Keratinocyte (primary cell): ENCODE results near the gene SLC27A5. TPM values are rescaled to one million over a fixed set of nuclear protein-coding genes. Genes with fewer than 3 reads are reported as not detected.

Experiments
- DNase-seq: peaks from one replicate; pipeline ENCODE4 v3.0.0-alpha.2; 2011; ENCODE audit warnings: low read depth, missing footprints, low spot score
- FAIRE-seq: peaks from 2 replicates; lab custom pipeline; 2011; peaks lifted over from hg19 to GRCh38; lab: Jason Lieb, UNC
- H2AFZ ChIP-seq: 2 replicates; pipeline ENCODE4 v1.6.0; 2012; ENCODE audit warnings: low read length, control low read depth, inconsistent platforms; ENCODE audit not compliant: control insufficient read depth
- H3K27ac ChIP-seq: 2 replicates; pipeline ENCODE4 v1.5.1; 2011; ENCODE audit warnings: low read length; ENCODE audit not compliant: control insufficient read depth, insufficient read depth
- H3K27me3 ChIP-seq: 3 replicates; pipeline ENCODE4 v1.6.0; 2011; ENCODE audit warnings: low read length; ENCODE audit not compliant: control insufficient read depth, insufficient read depth; ENCODE audit errors: extremely low read depth
- H3K36me3 ChIP-seq, 2 experiments: 2 replicates in 1 of 2; 3 replicates in 1 of 2; pipeline ENCODE4 v1.5.1; 2011; ENCODE audit warnings: low read length in 2 of 2, mild to moderate bottlenecking in 1 of 2; ENCODE audit not compliant: control insufficient read depth in 2 of 2, insufficient read depth in 2 of 2; ENCODE audit errors: extremely low read depth in 1 of 2
- H3K4me1 ChIP-seq: 3 replicates; pipeline ENCODE4 v1.5.1; 2011; ENCODE audit warnings: low read length; ENCODE audit not compliant: control insufficient read depth, insufficient read depth; ENCODE audit errors: extremely low read depth
- H3K4me2 ChIP-seq: 3 replicates; pipeline ENCODE4 v1.6.0; 2011; ENCODE audit warnings: low read depth, low read length; ENCODE audit not compliant: control insufficient read depth, insufficient read depth; ENCODE audit errors: extremely low read depth
- H3K4me3 ChIP-seq, 3 experiments: fragments of 200-600 bp in 1 of 3; sonication (generic) in 1 of 3; 2 replicates in 2 of 3; 3 replicates in 1 of 3; pipeline ENCODE4 v1.5.1; 2011 to 2016; ENCODE audit warnings: low read length in 3 of 3, mild to moderate bottlenecking in 3 of 3, control low read depth in 2 of 3, inconsistent platforms in 1 of 3, low read depth in 1 of 3, mixed read lengths in 1 of 3, mixed run types in 1 of 3, moderate library complexity in 1 of 3; ENCODE audit not compliant: control insufficient read depth in 2 of 3, insufficient read depth in 2 of 3; ENCODE audit errors: extremely low read depth in 1 of 3
- H3K79me2 ChIP-seq: 2 replicates; pipeline ENCODE4 v1.6.0; 2012; ENCODE audit warnings: low read length; ENCODE audit not compliant: control insufficient read depth, insufficient read depth
- H3K9ac ChIP-seq: 3 replicates; pipeline ENCODE4 v1.6.0; 2011; ENCODE audit warnings: low read length; ENCODE audit not compliant: control insufficient read depth, insufficient read depth; ENCODE audit errors: extremely low read depth
- H3K9me1 ChIP-seq: 3 replicates; pipeline ENCODE4 v1.6.0; 2011; ENCODE audit warnings: low read length; ENCODE audit not compliant: control insufficient read depth, insufficient read depth; ENCODE audit errors: extremely low read depth
- H3K9me3 ChIP-seq: 2 replicates; pipeline ENCODE4 v1.5.1; 2012; ENCODE audit warnings: low read depth, low read length; ENCODE audit not compliant: control insufficient read depth
- H4K20me1 ChIP-seq: 3 replicates; pipeline ENCODE4 v1.6.0; 2011; ENCODE audit warnings: low read length; ENCODE audit not compliant: control insufficient read depth, insufficient read depth; ENCODE audit errors: extremely low read depth
- CTCF ChIP-seq, 3 experiments: IDR thresholded peaks in 1 of 3; conservative IDR thresholded peaks in 1 of 3; optimal IDR thresholded peaks in 1 of 3; 2 replicates in 2 of 3; 3 replicates in 1 of 3; pipeline versions ENCODE3 to v1.5.1; 2011; ENCODE audit warnings: low read length in 3 of 3, mild to moderate bottlenecking in 3 of 3, moderate library complexity in 2 of 3, control low read depth in 1 of 3, inconsistent platforms in 1 of 3; ENCODE audit not compliant: insufficient read depth in 2 of 3; ENCODE audit errors: extremely low read depth in 1 of 3
- EZH2 ChIP-seq: IDR thresholded peaks from one replicate; pipeline ENCODE4 v1.6.1; 2012; ENCODE audit warnings: inconsistent platforms, mild to moderate bottlenecking, low read length, moderate library complexity
- dilution Hi-C: fragments of 300-500 bp; cut with MboI; formaldehyde crosslinking; loops from one replicate; pipeline ENCODE4 v1.7.0; 2020; ENCODE audit warnings: low sequenced_read_pairs; ENCODE audit not compliant: extremely low pct_ligation_motif_present
- polyA plus RNA-seq, 5 experiments: library from polyadenylated mRNA; depleted of rRNA in 3 of 5; stranded (reverse) in 3 of 5; stranded (forward) in 1 of 5; unstranded in 1 of 5; fragments of >200 nt; gene quantifications; 1 replicate in 1 of 5; 2 replicates in 3 of 5; 3 replicates in 1 of 5; pipeline versions ENCODE4 v1.2.1 to v1.2.3, GENCODE V29; 2011 to 2012; ENCODE audit warnings: missing spikeins in 2 of 5, low read depth in 1 of 5, low replicate concordance in 1 of 5

The SLC27A5 gene
- polyA plus RNA-seq, 1 donor (not counting 4 experiments of a cell fraction or from before 2014, with no cell fraction given) = 13.4 TPM

DNA sequence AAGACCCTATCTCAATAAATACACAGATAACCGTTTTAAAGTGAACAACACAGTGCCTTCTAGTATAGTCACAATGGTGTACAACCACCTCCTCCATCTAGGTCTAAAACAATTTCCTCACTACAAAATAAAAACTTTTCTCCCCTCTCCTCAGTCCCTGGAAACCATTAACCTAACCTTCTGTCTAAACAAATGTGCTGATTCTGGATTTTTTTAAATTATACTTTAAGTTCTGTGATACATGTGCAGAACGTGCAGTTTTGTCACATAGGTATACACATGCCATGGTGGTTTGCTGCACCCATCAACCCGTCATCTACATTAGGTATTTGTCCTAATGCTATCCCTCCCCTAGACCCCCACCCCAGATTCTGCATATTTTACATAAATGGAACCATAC, 17.6 kb upstream of the SLC27A5 start:
- no peaks in the 10 kb centered on the region for H3K79me2 ChIP-seq
- no peak for FAIRE-seq
- no peaks in the 10 kb centered on the region for H3K9me3 ChIP-seq
- no peak overlapping the region for H3K27ac ChIP-seq
- H3K27me3 ChIP-seq = peaks cover 7% of the 10 kb centered on the region
- no peak overlapping the region for H2AFZ ChIP-seq
- no peak for TF ChIP-seq EZH2
- no peak for TF ChIP-seq CTCF (optimal IDR thresholded peaks at IDR 0.05 in 1 of 3, IDR thresholded peaks at IDR 0.05 in 1 of 3, conservative IDR thresholded peaks at IDR 0.05 in 1 of 3; ENCODE audit: extremely low read depth in 1 of 3, insufficient read depth in 2 of 3, low read length in 3 of 3)
- H3K9ac ChIP-seq = no peak overlapping the region
- no peaks in the 10 kb centered on the region for H3K9me1 ChIP-seq
- no peaks in the 10 kb centered on the region for H3K4me1 ChIP-seq
- DNase-seq = no peak
- H3K36me3 ChIP-seq = no peaks in the 10 kb centered on the region
- no peaks in the 10 kb centered on the region for H4K20me1 ChIP-seq
- no peak overlapping the region for H3K4me3 ChIP-seq
- no peak overlapping the region for H3K4me2 ChIP-seq
- dilution Hi-C loops = no loop called here

- dilution Hi-C loops = no loop called here
- Histone ChIP-seq H3K79me2 (peaks cover 14% of the 10 kb centered on the region), H4K20me1 (no peaks in the 10 kb centered on the region), H2AFZ (no peak overlapping the region), H3K4me1 (peaks cover 13% of the 10 kb centered on the region), H3K4me2 (no peak overlapping the region), H3K4me3 (no peak overlapping the region), H3K27ac (no peak overlapping the region), H3K9me1 (no peaks in the 10 kb centered on the region), H3K36me3 (no peaks in the 10 kb centered on the region), H3K9me3 (no peaks in the 10 kb centered on the region), H3K9ac (no peak overlapping the region), H3K27me3 (no peaks in the 10 kb centered on the region)
- no peak for TF ChIP-seq EZH2
- no peak for TF ChIP-seq CTCF (optimal IDR thresholded peaks at IDR 0.05 in 1 of 3, IDR thresholded peaks at IDR 0.05 in 1 of 3, conservative IDR thresholded peaks at IDR 0.05 in 1 of 3; ENCODE audit: extremely low read depth in 1 of 3, insufficient read depth in 2 of 3, low read length in 3 of 3)
- FAIRE-seq (no peak), DNase-seq (no peak)
Observed at GRCh38 chr19:58522709-58523108, 10.9 kb upstream of the SLC27A5 start.
